ENCODE data around the gene NUMBL.
"Not testable (repeated sequence)": the region's sequence is repeated elsewhere in the genome, so short reads cannot be mapped to it uniquely, and the experiment has no call there.

Gene NUMBL

GRCh38 chr19:40625406-40626120, 64.9 kb downstream of the NUMBL start:
- no peak for DNase-seq

- DNase-seq, result not testable (repeated sequence)
Measured at GRCh38 chr19:40624369-40625153, 65.9 kb downstream of the NUMBL start.

GRCh38 chr19:40623403-40624251, 66.8 kb downstream of the NUMBL start:
- peak; percentile 73 to 77 for DNase-seq

GRCh38 chr19:40622773-40623075, 67.7 kb downstream of the NUMBL start:
- no peak for DNase-seq

GRCh38 chr19:40621966-40622772, 68.3 kb downstream of the NUMBL start:
- DNase-seq, result no peak

GRCh38 chr19:40621283-40621682, 69.2 kb downstream of the NUMBL start:
- DNase-seq, result no peak

GRCh38 chr19:40620161-40620485, 70.3 kb downstream of the NUMBL start:
- DNase-seq, result no peak

- DNase-seq, result no peak
Measured at GRCh38 chr19:40619333-40620160, 70.9 kb downstream of the NUMBL start.

GRCh38 chr19:40617961-40618360, 72.5 kb downstream of the NUMBL start:
- DNase-seq, result no peak

- no peak for DNase-seq
Measured at GRCh38 chr19:40616941-40617340, 73.5 kb downstream of the NUMBL start.

GRCh38 chr19:40616178-40616577, 74.3 kb downstream of the NUMBL start:
- DNase-seq, result no peak

Data from NCI-H2081 (cell line).